CD4-positive, alpha-beta T cell treated with Interleukin-2 at 100 ng/mL for 4 hours (primary cell): Measurements from ENCODE around the gene BACH2.
"Not testable (repeated sequence)": the region's sequence is repeated elsewhere in the genome, so short reads cannot be mapped to it uniquely, and the experiment has no call there.

Experiments used
- DNase-seq: peaks from one replicate; pipeline ENCODE4 v3.0.0-alpha.2; 2020; ENCODE audit warnings: low spot score

The BACH2 gene

GRCh38 chr6:90296341-90297114 lies at the start of gene BACH2:
Gene BACH2 (minus strand): TSS chr6:90296843. CDS start chr6:90008844, 287,999 bp downstream.
- peak; percentile 93 for DNase-seq

DNA sequence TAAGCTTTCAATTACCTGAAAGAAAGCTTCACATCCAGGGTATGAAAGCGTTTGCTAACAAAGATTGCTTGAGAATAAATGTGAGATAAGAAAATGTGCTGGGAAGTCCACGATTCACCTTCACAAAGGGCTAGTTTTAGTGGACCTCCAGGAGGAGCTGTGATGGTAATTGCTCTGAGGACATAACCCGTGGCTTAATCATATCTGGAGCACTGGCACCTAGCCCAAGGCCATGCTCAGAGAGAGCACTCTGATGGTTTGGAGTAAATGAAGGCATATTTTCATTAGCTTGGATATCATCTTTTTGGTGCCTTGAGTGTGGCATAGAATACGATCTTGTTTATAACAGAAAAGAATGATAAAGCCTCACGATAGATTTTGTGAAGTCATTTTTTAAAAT lies 46.9 kb upstream of the BACH2 start:
- no peak for DNase-seq

DNA sequence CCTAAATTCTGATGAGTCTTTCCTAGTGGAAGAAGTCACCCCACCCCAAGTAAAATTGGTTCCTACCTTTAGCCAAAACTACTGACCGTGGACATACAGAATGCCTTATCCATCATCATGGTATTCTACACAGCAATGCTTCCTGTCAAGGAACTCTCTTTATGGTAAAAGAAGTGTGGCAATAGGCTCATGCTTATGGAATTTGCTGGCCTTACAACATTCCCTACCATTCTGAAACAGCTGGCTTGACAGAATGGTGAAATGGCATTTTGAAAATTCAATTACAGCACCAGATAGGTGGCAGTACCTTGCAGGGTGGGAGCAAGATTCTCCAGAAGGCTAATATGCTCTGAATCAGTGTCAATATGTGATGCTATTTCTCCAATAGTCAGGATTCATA lies 41.8 kb upstream of the BACH2 start:
- DNase-seq: no peak

GRCh38 chr6:90336388-90336947 lies 39.8 kb upstream of the BACH2 start:
- no peak for DNase-seq

- DNase-seq: no peak
These were observed 37.3 kb upstream of the BACH2 start for GRCh38 chr6:90333928-90334327.

DNA sequence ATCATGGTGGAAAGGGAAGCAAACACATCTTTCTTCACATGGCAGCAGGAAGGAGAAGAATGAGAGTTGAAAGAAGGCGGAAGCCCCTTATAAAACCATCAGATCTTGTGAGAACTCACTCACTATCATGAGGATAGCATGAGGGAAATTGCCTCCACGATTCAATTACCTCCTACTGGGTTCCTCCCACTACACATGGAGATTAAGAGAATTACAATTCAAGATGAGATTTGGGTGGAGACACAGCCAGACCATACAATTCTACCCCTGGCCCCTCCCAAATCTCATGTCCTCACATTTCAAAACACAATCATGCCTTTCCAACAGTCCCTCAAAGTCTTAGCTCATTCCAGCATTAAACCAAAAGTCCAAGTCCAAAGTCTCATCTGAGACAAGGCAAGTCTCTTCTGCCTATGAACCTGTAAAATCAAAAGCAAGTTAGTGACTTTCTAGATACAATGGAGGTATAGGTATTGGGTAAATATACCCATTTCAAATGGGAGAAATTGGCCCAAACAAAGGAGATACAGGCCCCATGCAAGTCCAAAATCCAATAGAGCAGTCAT lies 36.4 kb upstream of the BACH2 start:
- not testable (repeated sequence) for DNase-seq

GRCh38 chr6:90329386-90330077 lies 32.9 kb upstream of the BACH2 start:
- no peak for DNase-seq

GRCh38 chr6:90328004-90328403 lies 31.4 kb upstream of the BACH2 start:
- no peak for DNase-seq

DNA sequence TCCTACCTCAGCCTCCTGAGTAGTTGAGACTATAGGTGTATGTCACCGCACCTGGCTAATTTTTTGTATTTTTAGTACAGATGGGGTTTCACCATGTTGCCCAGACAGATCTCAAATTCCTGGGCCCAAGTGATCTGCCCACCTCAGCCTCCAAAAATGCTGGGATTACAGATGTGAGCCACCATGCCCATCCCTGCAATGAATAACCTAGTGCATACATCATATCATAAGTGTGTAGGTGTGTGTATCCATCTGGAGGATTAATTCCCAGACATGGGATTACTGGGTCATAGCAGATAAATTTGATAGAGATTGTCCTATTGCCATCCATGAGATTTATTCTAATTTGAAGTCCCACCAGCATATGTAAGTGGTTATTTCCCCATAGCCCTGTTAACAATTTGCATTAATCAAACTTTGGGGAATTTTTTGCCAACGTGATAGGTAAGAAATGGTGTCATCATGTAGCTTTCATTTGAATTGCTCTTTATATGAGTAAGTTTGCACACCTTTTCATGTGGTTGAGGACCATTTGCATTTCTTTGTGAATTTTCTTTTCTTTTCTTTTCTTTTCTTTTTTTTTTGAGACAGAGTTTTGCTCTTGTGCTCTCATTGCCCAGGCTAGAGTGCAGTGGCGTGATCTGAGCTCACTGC lies 29.9 kb upstream of the BACH2 start:
- no peak for DNase-seq

GRCh38 chr6:90323706-90324105 lies 27.1 kb upstream of the BACH2 start:
- DNase-seq: no peak

DNA sequence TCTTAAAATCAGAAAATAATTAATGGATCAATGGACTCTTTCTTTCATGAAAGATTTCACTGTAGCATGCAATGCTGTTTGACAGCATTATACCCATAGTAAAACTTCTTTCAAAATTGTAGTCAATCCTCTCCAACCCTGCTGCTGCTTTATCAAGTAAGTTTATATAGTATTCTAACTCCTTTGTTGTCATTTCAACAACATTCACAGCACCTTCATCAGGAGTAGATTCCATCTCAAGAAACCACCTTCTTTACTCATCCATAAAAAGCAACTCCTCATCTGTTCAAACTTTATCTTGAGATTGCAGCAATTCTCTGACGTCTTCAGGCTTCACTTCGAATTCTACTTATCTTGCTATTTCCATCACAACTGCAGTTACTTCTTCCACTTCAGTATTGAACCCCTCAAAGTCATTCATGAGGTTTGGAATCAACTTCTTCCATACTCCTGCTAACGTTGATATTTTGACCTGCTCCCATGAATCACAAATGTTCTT lies 26.4 kb upstream of the BACH2 start:
- DNase-seq: no peak

- DNase-seq: no peak
These were observed 23.5 kb upstream of the BACH2 start for GRCh38 chr6:90319979-90320685.

- peak; percentile 13 for DNase-seq
These were observed 22.4 kb upstream of the BACH2 start for GRCh38 chr6:90319044-90319443.

DNA sequence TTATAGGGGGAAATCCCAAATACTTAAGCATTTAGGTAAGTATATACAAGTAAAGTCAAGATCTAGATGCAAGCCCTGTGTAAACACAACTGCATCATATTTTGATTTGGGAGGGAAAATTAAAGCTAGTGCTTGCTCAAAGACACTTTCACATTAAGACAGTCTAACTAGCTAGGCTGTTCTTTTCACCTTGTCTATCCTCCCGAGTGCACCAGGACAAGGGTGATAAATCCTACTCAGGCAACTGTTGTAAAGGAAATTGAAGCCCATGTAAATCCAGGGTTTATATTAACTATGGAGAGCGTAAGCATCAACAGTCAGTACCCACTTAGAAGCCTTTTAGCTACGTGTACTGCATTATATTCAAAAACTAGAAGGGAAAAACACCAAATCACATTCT lies 19.3 kb upstream of the BACH2 start:
- DNase-seq: no peak

DNA sequence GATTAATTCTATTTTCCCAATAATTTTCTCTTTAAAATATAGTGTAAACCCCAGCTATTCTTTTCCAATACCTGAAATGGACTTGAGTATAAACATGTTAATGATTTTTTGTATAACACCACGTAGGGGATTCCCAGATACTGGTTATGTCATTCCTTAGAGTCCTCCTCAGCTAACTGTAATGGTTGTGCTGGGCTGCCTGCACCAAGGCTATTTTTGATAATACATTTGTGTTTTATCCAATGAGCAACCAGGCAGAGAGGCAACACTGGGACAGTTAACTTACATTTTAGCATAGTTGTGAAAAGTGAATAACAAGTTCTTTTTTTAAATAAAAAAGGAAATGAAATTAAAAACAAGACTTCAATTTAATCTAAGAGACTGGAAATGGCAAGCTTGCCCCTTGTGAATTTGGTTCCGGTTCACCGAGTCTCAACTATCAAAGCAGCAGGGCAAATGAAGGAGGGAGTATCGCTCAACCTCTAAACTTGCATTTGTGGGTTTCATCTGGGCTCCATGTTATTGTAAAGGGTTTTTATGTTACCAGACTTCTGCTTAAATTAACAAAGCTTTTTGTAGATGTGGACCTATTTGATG lies 18.8 kb upstream of the BACH2 start:
- no peak for DNase-seq

DNA sequence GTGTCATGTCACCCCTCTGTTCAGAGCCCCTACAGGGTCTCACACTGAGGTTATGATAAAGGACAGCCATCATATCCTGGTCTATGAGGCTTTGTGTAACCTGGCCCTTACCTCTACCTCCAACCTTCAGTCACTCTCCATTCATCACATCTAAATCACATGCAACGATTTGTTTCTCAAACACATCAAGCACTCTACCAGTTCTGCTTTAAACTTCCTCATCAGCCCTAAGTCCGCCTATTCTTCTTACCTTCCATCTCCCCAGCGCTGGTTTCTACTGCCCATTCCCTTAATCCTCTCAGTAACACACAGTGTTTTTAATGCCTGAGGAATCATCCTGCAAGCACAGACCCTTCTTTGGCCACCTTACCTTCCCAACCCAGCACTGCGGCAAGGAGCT lies 17.9 kb upstream of the BACH2 start:
- DNase-seq: no peak

GRCh38 chr6:90311569-90311968 lies 14.9 kb upstream of the BACH2 start:
- no peak for DNase-seq

GRCh38 chr6:90305800-90306448 lies 9.3 kb upstream of the BACH2 start:
- DNase-seq: no peak

GRCh38 chr6:90304308-90304707 lies 7.7 kb upstream of the BACH2 start:
- no peak for DNase-seq

- no peak for DNase-seq
These were observed 6.4 kb upstream of the BACH2 start for GRCh38 chr6:90303039-90303438.

GRCh38 chr6:90302320-90302719 lies 5.7 kb upstream of the BACH2 start:
- no peak for DNase-seq
